Right lung (tissue), 5 donors: ENCODE results near the gene ZNF662. TPM values are rescaled to one million over a fixed set of nuclear protein-coding genes. Genes with fewer than 3 reads are reported as not detected.

Experiments used
- DNase-seq, 2 donors: peaks; one replicate each; pipeline ENCODE4 v3.0.0-alpha.2; 2013
- polyA plus RNA-seq, 5 donors: library from polyadenylated mRNA; unstranded; fragments of 120-200 nt; gene quantifications; one replicate each; pipeline versions ENCODE4 v1.2.1 to v1.2.3, GENCODE V29; 2013; ENCODE audit warnings: inconsistent platforms in 1 of 5, low replicate concordance in 1 of 5; ENCODE audit not compliant: insufficient read length in 5 of 5, insufficient read depth in 1 of 5

ZNF662 gene
- polyA plus RNA-seq, 5 donors = 41.2 to 56.3 (median 49.2) TPM

- no peak for DNase-seq
Observed at GRCh38 chr3:42935472-42935871, 29.5 kb downstream of the ZNF662 start.

- DNase-seq = peak; percentile 20 to 32
Observed at GRCh38 chr3:42936157-42936981, 30.4 kb downstream of the ZNF662 start.

GRCh38 chr3:42937334-42937733 is 31.4 kb downstream of the ZNF662 start:
- DNase-seq = no peak

- DNase-seq = no peak
Observed at GRCh38 chr3:42942693-42943092, 36.8 kb downstream of the ZNF662 start.

GRCh38 chr3:42946050-42946449 is 40.1 kb downstream of the ZNF662 start:
- DNase-seq = no peak

- DNase-seq = no peak
Observed at GRCh38 chr3:42957573-42957972, 51.6 kb downstream of the ZNF662 start.

- DNase-seq = no peak
Observed at GRCh38 chr3:42960282-42960681, 54.3 kb downstream of the ZNF662 start.

- DNase-seq = no peak
Observed at GRCh38 chr3:42960786-42961185, 54.8 kb downstream of the ZNF662 start.

GRCh38 chr3:42961633-42962032 is 55.7 kb downstream of the ZNF662 start:
- DNase-seq = peak; percentile 44 to 58

- no peak for DNase-seq
Observed at GRCh38 chr3:42963269-42963668, 57.3 kb downstream of the ZNF662 start.

- DNase-seq = no peak
Observed at GRCh38 chr3:42964266-42964665, 58.3 kb downstream of the ZNF662 start.

Other genes starting within 250 kb of the ZNF662 start
- 1 to 10 TPM in 1 of 5 donors, not detected in 4; 6.6 TPM for gene KLHL40, start 220.6 kb upstream of the ZNF662 start, polyA plus RNA-seq
- 1 to 10 TPM in 3 of 5 donors, under 1 TPM in 1, not detected in 1; 0.84 to 3.0 (median 1.6) TPM for gene HHATL, start 203.3 kb upstream of the ZNF662 start, polyA plus RNA-seq
- gene CCDC13, start 132.9 kb upstream of the ZNF662 start, polyA plus RNA-seq = 1 to 10 TPM; 1.7 to 2.9 (median 2.4) TPM
- 100 to 1,000 TPM in 3 of 5 donors, 10 to 100 TPM in 2; 83.8 to 109 (median 106) TPM for gene HIGD1A, start 101.7 kb upstream of the ZNF662 start, polyA plus RNA-seq
- gene ACKR2, start 96.7 kb upstream of the ZNF662 start, polyA plus RNA-seq = 1 to 10 TPM in 4 of 5 donors, under 1 TPM in 1; 0.99 to 2.4 (median 1.7) TPM
- under 1 TPM; 0.17 to 0.30 (median 0.21) TPM for gene CYP8B1, start 30.3 kb upstream of the ZNF662 start, polyA plus RNA-seq
- gene GASK1A, start 73.2 kb downstream of the ZNF662 start, polyA plus RNA-seq = 1 to 10 TPM; 2.9 to 5.2 (median 4.3) TPM
- gene POMGNT2, start 199.9 kb downstream of the ZNF662 start, polyA plus RNA-seq = 10 to 100 TPM; 12.8 to 19.0 (median 16.4) TPM